ENCODE measurements around the gene SELENON.

DNA sequence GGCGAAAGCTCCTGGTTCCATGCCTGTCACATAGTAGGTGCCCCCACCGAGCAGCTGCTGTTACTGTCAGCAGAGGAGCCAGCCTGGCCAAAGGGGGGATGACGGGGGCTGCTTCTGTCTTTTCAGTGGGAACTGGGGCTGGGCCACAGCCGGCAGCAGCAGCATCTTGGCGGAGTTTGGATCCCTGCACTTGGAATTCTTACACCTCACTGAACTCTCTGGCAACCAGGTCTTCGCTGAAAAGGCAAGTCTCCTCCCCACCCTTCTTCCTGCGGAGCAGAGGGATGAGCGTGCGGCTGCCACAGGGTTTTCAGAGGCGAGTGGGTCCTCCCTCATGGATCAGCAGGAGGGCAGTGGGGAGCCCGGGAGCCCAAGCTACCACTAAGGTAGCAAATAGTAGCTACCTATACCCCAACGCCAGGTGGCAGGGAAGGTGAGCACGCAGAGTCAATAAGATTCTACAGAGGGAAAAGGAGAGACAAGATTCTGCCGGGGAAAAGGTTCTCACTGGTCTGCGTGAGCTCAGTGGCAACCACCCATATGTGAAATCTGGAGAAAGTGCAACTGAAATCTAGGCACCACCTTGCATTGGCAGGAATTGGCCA lies 41.4 kb upstream of the SELENON start:
- TF ChIP-seq, protein P1, sequence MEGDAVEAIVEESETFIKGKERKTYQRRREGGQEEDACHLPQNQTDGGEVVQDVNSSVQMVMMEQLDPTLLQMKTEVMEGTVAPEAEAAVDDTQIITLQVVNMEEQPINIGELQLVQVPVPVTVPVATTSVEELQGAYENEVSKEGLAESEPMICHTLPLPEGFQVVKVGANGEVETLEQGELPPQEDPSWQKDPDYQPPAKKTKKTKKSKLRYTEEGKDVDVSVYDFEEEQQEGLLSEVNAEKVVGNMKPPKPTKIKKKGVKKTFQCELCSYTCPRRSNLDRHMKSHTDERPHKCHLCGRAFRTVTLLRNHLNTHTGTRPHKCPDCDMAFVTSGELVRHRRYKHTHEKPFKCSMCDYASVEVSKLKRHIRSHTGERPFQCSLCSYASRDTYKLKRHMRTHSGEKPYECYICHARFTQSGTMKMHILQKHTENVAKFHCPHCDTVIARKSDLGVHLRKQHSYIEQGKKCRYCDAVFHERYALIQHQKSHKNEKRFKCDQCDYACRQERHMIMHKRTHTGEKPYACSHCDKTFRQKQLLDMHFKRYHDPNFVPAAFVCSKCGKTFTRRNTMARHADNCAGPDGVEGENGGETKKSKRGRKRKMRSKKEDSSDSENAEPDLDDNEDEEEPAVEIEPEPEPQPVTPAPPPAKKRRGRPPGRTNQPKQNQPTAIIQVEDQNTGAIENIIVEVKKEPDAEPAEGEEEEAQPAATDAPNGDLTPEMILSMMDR (IDR thresholded peaks at IDR 0.05; ENCODE audit: control extremely low read depth in 1 of 3, insufficient read depth in 1 of 3, low read depth in 1 of 3, low read length in 3 of 3) = peak in 1 of 3 experiments; percentile 24; a peak in 1 of 4 replicates
- TF ChIP-seq MAX (IDR thresholded peaks at IDR 0.05) (no peak), BRCA1 (IDR thresholded peaks at IDR 0.05; ENCODE audit: low read depth, low read length) (no peak), TAF7 (optimal IDR thresholded peaks at IDR 0.05; ENCODE audit: borderline replicate concordance, low read depth, low read length) (no peak), POLR2A (IDR thresholded peaks at IDR 0.05; ENCODE audit: control extremely low read depth in 1 of 2, low read depth in 2 of 2, low read length in 2 of 2) (no peak), SIX5 (IDR thresholded peaks at IDR 0.05; ENCODE audit: low read depth, low read length) (no peak), EGR1 (IDR thresholded peaks at IDR 0.05; ENCODE audit: borderline replicate concordance, low read depth, low read length) (no peak), KDM1A (IDR thresholded peaks at IDR 0.05; ENCODE audit: borderline replicate concordance, low read length) (no peak)
- TF ChIP-seq, protein P2, sequence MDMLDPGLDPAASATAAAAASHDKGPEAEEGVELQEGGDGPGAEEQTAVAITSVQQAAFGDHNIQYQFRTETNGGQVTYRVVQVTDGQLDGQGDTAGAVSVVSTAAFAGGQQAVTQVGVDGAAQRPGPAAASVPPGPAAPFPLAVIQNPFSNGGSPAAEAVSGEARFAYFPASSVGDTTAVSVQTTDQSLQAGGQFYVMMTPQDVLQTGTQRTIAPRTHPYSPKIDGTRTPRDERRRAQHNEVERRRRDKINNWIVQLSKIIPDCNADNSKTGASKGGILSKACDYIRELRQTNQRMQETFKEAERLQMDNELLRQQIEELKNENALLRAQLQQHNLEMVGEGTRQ (IDR thresholded peaks at IDR 0.05; ENCODE audit: low read length) = no peak

Data from H1 (cell line).